Body of pancreas (tissue), 4 donors: Measurements from ENCODE around the gene TRAK1.

Experiments used
- CTCF ChIP-seq, 7 experiments: fragments of 450-650 bp in 4 of 7; fragments of 200-600 bp in 3 of 7; sonication (generic) in 3 of 7; IDR thresholded peaks; one replicate each; pipeline ENCODE4 v1.5.1; 2016 to 2019; ENCODE audit warnings: antibody characterized with exemption in 7 of 7
- POLR2A ChIP-seq, 3 donors: fragments of 450-650 bp; IDR thresholded peaks; one replicate each; pipeline ENCODE4 v1.6.1; 2016; ENCODE audit warnings: antibody characterized with exemption in 3 of 3, mild to moderate bottlenecking in 2 of 3

GRCh38 chr3:42174679-42175385 is 83.7 kb downstream of the TRAK1 start:
- no peak for TF ChIP-seq CTCF (IDR thresholded peaks at IDR 0.05)
- no peak for TF ChIP-seq POLR2A (IDR thresholded peaks at IDR 0.05)
